T-helper 17 cell (primary cell): Measurements from ENCODE around the gene MKS1. TPM values are rescaled to one million over a fixed set of nuclear protein-coding genes. Genes with fewer than 3 reads are reported as not detected.

Experiments
- ATAC-seq: fragments of 150-1000 bp; cut with Tn5 transposase; 2 replicates; pipeline ENCODE4 v1.10.0; 2021; ENCODE audit warnings: mild to moderate bottlenecking, moderate library complexity
- DNase-seq, 3 donors: peaks; one replicate each; pipeline versions ENCODE4 v3.0.0 to v3.0.0-alpha.2; 2020 to 2021
- H3K9me3 ChIP-seq: one replicate; pipeline ENCODE4 v1.7.0; 2013; ENCODE audit warnings: low read length, mild to moderate bottlenecking; ENCODE audit not compliant: control insufficient read depth, poor library complexity, severe bottlenecking
- H3K27ac Mint-ChIP-seq: one replicate; pipeline ENCODE4 v1.8.0; 2022; ENCODE audit warnings: mild to moderate bottlenecking, moderate library complexity, mixed read lengths
- H3K27me3 Mint-ChIP-seq: one replicate; pipeline ENCODE4 v1.8.0; 2022; ENCODE audit warnings: mixed read lengths
- H3K36me3 Mint-ChIP-seq: one replicate; pipeline ENCODE4 v1.8.0; 2022; ENCODE audit warnings: low read depth, mixed read lengths
- H3K4me1 Mint-ChIP-seq: one replicate; pipeline ENCODE4 v1.8.0; 2022; ENCODE audit warnings: mild to moderate bottlenecking, mixed read lengths
- H3K4me3 Mint-ChIP-seq: one replicate; pipeline ENCODE4 v1.8.0; 2022; ENCODE audit warnings: mild to moderate bottlenecking, moderate library complexity, mixed read lengths
- total RNA-seq, 4 donors: library from RNA in 2 of 4; stranded (reverse) in 2 of 4; gene quantifications; one replicate each; pipeline ENCODE4 v1.2.3 and lab custom pipeline; 2022 to 2026

MKS1 gene
- total RNA-seq, 2 donors from 2014 or later: 7.6 to 7.7 TPM

DNA sequence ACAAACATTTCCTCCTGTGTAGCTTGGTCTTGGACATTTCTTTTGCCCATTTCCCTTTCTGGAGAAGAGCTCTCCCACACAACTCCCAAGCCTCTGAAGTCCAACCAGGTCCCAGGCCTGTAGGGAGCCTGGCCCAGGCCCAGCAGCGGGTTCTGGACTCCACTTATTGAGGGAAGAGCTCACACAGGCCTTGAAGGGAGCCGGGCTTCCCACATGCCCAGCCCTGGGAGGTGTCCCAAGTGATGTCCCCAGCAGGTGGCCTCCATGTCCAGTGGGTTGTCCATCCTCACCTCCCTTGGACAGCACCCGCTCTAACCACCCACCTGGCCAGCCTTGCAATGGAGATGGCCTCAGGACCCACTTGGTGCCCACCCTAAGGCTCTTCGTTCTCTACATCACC, 32.5 kb downstream of the MKS1 start:
- H3K4me3 Mint-ChIP-seq: no peak overlapping the region

DNA sequence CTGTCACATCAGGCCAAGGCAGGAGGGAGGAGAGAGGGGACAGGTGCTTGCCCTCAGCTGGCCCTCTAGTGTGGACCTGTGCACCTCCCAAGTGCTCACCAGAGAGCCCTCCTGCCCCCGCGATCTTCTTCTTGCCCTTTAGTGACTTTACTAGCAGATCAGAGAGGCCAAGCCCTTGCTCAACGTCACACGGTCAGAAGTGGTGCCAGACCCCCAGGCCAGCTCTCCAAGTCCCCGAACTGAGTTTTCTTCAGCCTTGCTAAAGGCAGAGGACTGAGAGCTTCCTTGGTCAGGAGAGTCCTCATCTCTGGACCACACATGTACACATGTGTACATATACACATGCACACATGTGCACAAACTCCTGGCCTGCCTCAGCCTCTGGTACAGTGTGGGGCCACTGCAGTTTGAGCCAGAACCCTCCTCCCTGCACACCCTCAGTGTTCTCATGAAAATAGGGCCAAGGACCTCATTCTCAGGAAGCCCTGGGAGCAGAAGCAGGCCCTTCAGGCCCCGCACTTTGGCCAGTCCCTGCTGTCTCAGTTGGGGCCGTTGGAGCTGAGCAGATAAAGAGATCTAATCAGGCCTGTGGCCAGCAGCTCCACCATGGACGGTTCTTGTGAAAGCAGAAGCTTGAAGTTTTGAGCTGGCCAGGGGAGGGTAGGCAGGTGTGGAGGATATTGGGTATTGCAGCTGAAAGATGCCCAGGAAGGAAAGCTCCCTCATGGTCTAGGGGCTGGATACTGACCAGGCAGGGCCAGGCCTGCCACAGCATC, 33.9 kb downstream of the MKS1 start:
- Mint-ChIP-seq H3K4me3 (no peak overlapping the region), H3K4me1 (peaks cover 13% of the 10 kb centered on the region), H3K27me3 (peaks cover 36% of the 10 kb centered on the region), H3K27ac (no peak overlapping the region), H3K36me3 (peaks cover 2% of the 10 kb centered on the region)
- no peaks in the 10 kb centered on the region for H3K9me3 ChIP-seq
- ATAC-seq (no peak), DNase-seq (no peak)

More for the DNA sequence above, 32.5 kb downstream of the MKS1 start:
- Mint-ChIP-seq H3K27ac (no peak overlapping the region), H3K36me3 (peaks cover 2% of the 10 kb centered on the region), H3K27me3 (peaks cover 36% of the 10 kb centered on the region), H3K4me1 (peaks cover 9% of the 10 kb centered on the region)
- no peaks in the 10 kb centered on the region for H3K9me3 ChIP-seq
- no peak for DNase-seq
- no peak for ATAC-seq

- H3K27ac Mint-ChIP-seq: no peak overlapping the region
- H3K36me3 Mint-ChIP-seq: peaks cover 2% of the 10 kb centered on the region
- no peak overlapping the region for H3K4me3 Mint-ChIP-seq
- H3K9me3 ChIP-seq: no peaks in the 10 kb centered on the region
- DNase-seq: no peak
- no peak for ATAC-seq
- H3K27me3 Mint-ChIP-seq: peaks cover 30% of the 10 kb centered on the region
- peaks cover 13% of the 10 kb centered on the region for H3K4me1 Mint-ChIP-seq
These were observed 34.6 kb downstream of the MKS1 start for GRCh38 chr17:58184308-58184985.

GRCh38 chr17:58183514-58183913, 35.5 kb downstream of the MKS1 start:
- Mint-ChIP-seq H3K27me3 (peaks cover 30% of the 10 kb centered on the region), H3K4me3 (no peak overlapping the region), H3K4me1 (peaks cover 13% of the 10 kb centered on the region), H3K27ac (no peak overlapping the region), H3K36me3 (peaks cover 2% of the 10 kb centered on the region)
- DNase-seq: no peak
- no peak for ATAC-seq
- no peaks in the 10 kb centered on the region for H3K9me3 ChIP-seq

GRCh38 chr17:58181796-58182195, 37.3 kb downstream of the MKS1 start:
- Mint-ChIP-seq H3K27me3 (peaks cover 26% of the 10 kb centered on the region), H3K4me1 (peaks cover 10% of the 10 kb centered on the region), H3K4me3 (no peak overlapping the region), H3K27ac (no peak overlapping the region), H3K36me3 (peaks cover 2% of the 10 kb centered on the region)
- no peak for DNase-seq
- no peaks in the 10 kb centered on the region for H3K9me3 ChIP-seq
- ATAC-seq: no peak

DNA sequence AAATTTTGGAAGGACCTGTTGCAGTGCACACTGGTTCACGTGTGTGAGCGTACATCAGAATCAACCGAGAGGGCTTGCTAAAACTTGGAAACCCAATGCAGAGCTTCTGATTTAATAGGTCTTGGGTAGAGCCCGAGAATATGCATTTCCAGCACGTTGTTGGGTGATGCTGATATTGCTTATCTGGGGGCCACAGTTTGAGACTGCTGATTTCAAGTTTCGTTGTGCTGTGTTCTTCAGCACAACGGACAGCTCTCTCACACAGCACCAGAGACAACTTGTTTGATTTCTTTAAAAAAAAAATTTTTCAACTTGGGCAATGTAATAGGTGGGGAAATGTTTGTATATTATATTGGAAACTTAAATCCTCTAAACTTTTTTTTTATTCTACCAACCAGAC, 42.9 kb downstream of the MKS1 start:
- no peak overlapping the region for H3K27ac Mint-ChIP-seq
- peaks cover 15% of the 10 kb centered on the region for H3K4me1 Mint-ChIP-seq
- peaks cover 2% of the 10 kb centered on the region for H3K36me3 Mint-ChIP-seq
- peaks cover 21% of the 10 kb centered on the region for H3K27me3 Mint-ChIP-seq
- ATAC-seq: no peak
- no peak overlapping the region for H3K4me3 Mint-ChIP-seq
- H3K9me3 ChIP-seq: no peaks in the 10 kb centered on the region
- no peak for DNase-seq

- no peak for ATAC-seq
- H3K36me3 Mint-ChIP-seq: peaks cover 2% of the 10 kb centered on the region
- H3K4me1 Mint-ChIP-seq: peaks cover 22% of the 10 kb centered on the region
- peaks cover 18% of the 10 kb centered on the region for H3K27me3 Mint-ChIP-seq
- H3K9me3 ChIP-seq: no peaks in the 10 kb centered on the region
- no peak overlapping the region for H3K27ac Mint-ChIP-seq
- DNase-seq: no peak
- H3K4me3 Mint-ChIP-seq: no peak overlapping the region
These were observed 44.2 kb downstream of the MKS1 start for GRCh38 chr17:58174871-58175270.

- no peak overlapping the region for H3K4me3 Mint-ChIP-seq
- H3K27me3 Mint-ChIP-seq: peaks cover 11% of the 10 kb centered on the region
- ATAC-seq (peak; percentile 83), DNase-seq (peak in 1 of 3 donors; percentile 25)
- peaks cover 2% of the 10 kb centered on the region for H3K36me3 Mint-ChIP-seq
- no peaks in the 10 kb centered on the region for H3K9me3 ChIP-seq
- H3K27ac Mint-ChIP-seq: peak overlapping the region; percentile 39
- peaks cover 33% of the 10 kb centered on the region for H3K4me1 Mint-ChIP-seq
These were observed 46.5 kb downstream of the MKS1 start for GRCh38 chr17:58172369-58173071.

DNA sequence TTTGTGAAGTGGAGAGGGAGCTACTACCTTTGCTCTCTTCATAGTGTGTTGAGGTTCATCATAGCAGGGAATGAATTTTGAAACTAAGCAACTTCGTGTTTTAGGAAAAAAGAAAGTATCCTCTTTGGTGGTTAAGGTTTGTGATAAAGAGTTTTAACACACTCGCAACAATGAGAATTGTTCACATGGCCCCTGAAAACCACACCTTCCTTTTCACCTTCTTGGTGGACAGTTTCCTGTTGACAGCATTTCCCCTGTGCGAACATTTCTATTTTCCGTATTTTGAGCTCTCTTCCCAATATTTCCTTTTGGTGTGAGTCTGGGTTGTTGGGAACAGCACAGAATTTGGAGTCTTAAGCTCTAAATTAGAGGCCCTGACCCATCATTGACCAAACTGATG, 48.4 kb downstream of the MKS1 start:
- H3K4me1 Mint-ChIP-seq: peaks cover 35% of the 10 kb centered on the region
- no peaks in the 10 kb centered on the region for H3K27me3 Mint-ChIP-seq
- H3K36me3 Mint-ChIP-seq: no peaks in the 10 kb centered on the region
- no peaks in the 10 kb centered on the region for H3K9me3 ChIP-seq
- ATAC-seq (no peak), DNase-seq (no peak)
- peak overlapping the region; percentile 43 for H3K27ac Mint-ChIP-seq
- peak overlapping the region; percentile 39 for H3K4me3 Mint-ChIP-seq

- Mint-ChIP-seq H3K4me3 (no peak within 1 kb of the TSS), H3K27ac (peak within 1 kb of the TSS; percentile 74), H3K36me3 (peaks cover 2% of the 10 kb centered on the region), H3K27me3 (no peaks in the 10 kb centered on the region), H3K4me1 (peaks cover 27% of the 10 kb centered on the region)
- no peak for DNase-seq
- H3K9me3 ChIP-seq: no peaks in the 10 kb centered on the region
- no peak for ATAC-seq
These were observed 52.4 kb downstream of the MKS1 start, which contains the start of gene OR4D2 for GRCh38 chr17:58166682-58167081. Gene OR4D2 (plus strand): TSS chr17:58166982. CDS start chr17:58169656, 2,674 bp downstream.

- Mint-ChIP-seq H3K4me3 (no peak overlapping the region), H3K4me1 (peaks cover 22% of the 10 kb centered on the region), H3K36me3 (peaks cover 2% of the 10 kb centered on the region), H3K27me3 (no peaks in the 10 kb centered on the region), H3K27ac (no peak overlapping the region)
- DNase-seq (no peak), ATAC-seq (no peak)
- H3K9me3 ChIP-seq: no peaks in the 10 kb centered on the region
These were observed 53.1 kb downstream of the MKS1 start for GRCh38 chr17:58165981-58166380.

- DNase-seq (no peak), ATAC-seq (no peak)
- Mint-ChIP-seq H3K4me3 (no peak overlapping the region), H3K36me3 (peaks cover 9% of the 10 kb centered on the region), H3K4me1 (peaks cover 11% of the 10 kb centered on the region), H3K27ac (no peak overlapping the region), H3K27me3 (no peaks in the 10 kb centered on the region)
- no peaks in the 10 kb centered on the region for H3K9me3 ChIP-seq
These were observed 57.5 kb downstream of the MKS1 start for GRCh38 chr17:58161566-58161965.

DNA sequence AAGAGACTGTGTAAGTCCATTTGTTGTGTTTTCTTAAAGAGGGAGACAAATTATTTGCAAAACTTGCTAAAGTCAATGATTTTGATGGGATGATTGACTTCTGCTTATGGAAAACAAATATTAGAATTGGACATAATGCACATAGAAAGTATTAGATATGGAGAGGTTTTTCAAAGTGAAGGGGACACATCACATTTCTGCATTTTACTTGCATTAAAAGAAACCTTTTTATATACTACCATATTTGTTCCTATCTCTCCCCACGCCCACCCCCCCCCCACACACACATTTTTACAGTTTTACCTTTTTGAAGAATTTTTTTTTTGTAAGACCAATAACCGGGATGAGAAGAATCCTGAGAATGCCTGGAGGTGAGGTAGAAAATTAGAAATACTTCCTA, 60.9 kb downstream of the MKS1 start:
- H3K9me3 ChIP-seq: no peaks in the 10 kb centered on the region
- Mint-ChIP-seq H3K4me1 (peaks cover 31% of the 10 kb centered on the region), H3K4me3 (no peak overlapping the region), H3K27me3 (no peaks in the 10 kb centered on the region), H3K36me3 (peaks cover 7% of the 10 kb centered on the region), H3K27ac (no peak overlapping the region)
- ATAC-seq: no peak
- DNase-seq: no peak
